Caco-2 (cell line): Measurements from ENCODE around the gene LHPP. TPM values are rescaled to one million over a fixed set of nuclear protein-coding genes. Genes with fewer than 3 reads are reported as not detected.

ENCODE experiments used
- BruUV-seq: library from RNA; stranded (reverse); fragments of 400-500 nt; replicated peaks from 2 replicates; lab custom pipeline; 2021; lab: Mats Ljungman, UMichigan
- CTCF ChIA-PET: fragments of 300-600 bp; sonication (Branson Sonifier 250); formaldehyde crosslinking; loops from one replicate; lab custom pipeline; 2022; ENCODE audit warnings: antibody characterized with exemption; lab: Charles Lee
- POLR2A ChIA-PET: fragments of 300-600 bp; sonication (Branson Sonifier 250); formaldehyde crosslinking; loops from one replicate; lab custom pipeline; 2022; ENCODE audit warnings: antibody characterized with exemption; lab: Charles Lee
- DNase-seq, 2 experiments: peaks; one replicate each; pipeline versions ENCODE4 v3.0.0 to v3.0.0-alpha.2; 2020 to 2022
- H3K27me3 ChIP-seq: replicated peaks from 2 replicates; pipeline ENCODE4 v1.6.0; 2011; ENCODE audit warnings: low read length; ENCODE audit not compliant: control insufficient read depth, insufficient read depth
- H3K36me3 ChIP-seq: 2 replicates; pipeline ENCODE4 v1.5.1; 2011; ENCODE audit warnings: low read length; ENCODE audit not compliant: control insufficient read depth, insufficient read depth
- H3K4me1 ChIP-seq: fragments of 250-450 bp; sonication (Bioruptor Pico); 2 replicates; pipeline ENCODE4 v1.5.1; 2020; ENCODE audit warnings: mild to moderate bottlenecking
- H3K4me3 ChIP-seq: 2 replicates; pipeline ENCODE4 v1.5.1; 2011; ENCODE audit warnings: low read depth, mild to moderate bottlenecking, control low read depth, low read length
- H3K9me3 ChIP-seq: fragments of 250-450 bp; sonication (Bioruptor Pico); 2 replicates; pipeline ENCODE4 v1.5.1; 2020; ENCODE audit warnings: mild to moderate bottlenecking, moderate library complexity
- H3K27ac Mint-ChIP-seq: one replicate; pipeline ENCODE4 v1.8.0; 2022; ENCODE audit warnings: mixed read lengths; ENCODE audit not compliant: unreplicated experiment
- H3K27me3 Mint-ChIP-seq: one replicate; pipeline ENCODE4 v1.8.0; 2022; ENCODE audit warnings: mixed read lengths; ENCODE audit not compliant: insufficient read depth, unreplicated experiment
- H3K36me3 Mint-ChIP-seq: one replicate; pipeline ENCODE4 v1.8.0; 2022; ENCODE audit warnings: mild to moderate bottlenecking, mixed read lengths; ENCODE audit not compliant: insufficient read depth, unreplicated experiment
- H3K4me1 Mint-ChIP-seq: one replicate; pipeline ENCODE4 v1.8.0; 2022; ENCODE audit warnings: low read depth, mixed read lengths; ENCODE audit not compliant: unreplicated experiment
- H3K4me3 Mint-ChIP-seq: one replicate; pipeline ENCODE4 v1.8.0; 2022; ENCODE audit warnings: mild to moderate bottlenecking, moderate library complexity, mixed read lengths; ENCODE audit not compliant: unreplicated experiment
- H3K9me3 Mint-ChIP-seq: one replicate; pipeline ENCODE4 v1.8.0; 2022; ENCODE audit warnings: mixed read lengths; ENCODE audit not compliant: unreplicated experiment
- intact Hi-C: fragments of 100-400 bp; cut with micrococcal nuclease; formaldehyde crosslinking; loops from one replicate; pipeline ENCODE4 v1.10.0; 2022; ENCODE audit not compliant: unreplicated experiment
- total RNA-seq: library from RNA; stranded (reverse); gene quantifications from 2 replicates; pipeline ENCODE4 v1.2.3, GENCODE V29; 2022
- TF ChIP-seq, protein P1 (sequence below), 2 experiments: fragments of 200-600 bp in 1 of 2; IDR thresholded peaks; 1 replicate in 1 of 2; 2 replicates in 1 of 2; pipeline versions ENCODE4 v1.5.1 to v1.8.0; 2011 to 2022; ENCODE audit warnings: antibody characterized with exemption in 1 of 2, control low read depth in 1 of 2, inconsistent platforms in 1 of 2, low read depth in 1 of 2, low read length in 1 of 2, mild to moderate bottlenecking in 1 of 2, moderate library complexity in 1 of 2; ENCODE audit not compliant: insufficient read depth in 1 of 2, severe bottlenecking in 1 of 2, unreplicated experiment in 1 of 2

Gene LHPP
- total RNA-seq, 1 experiment from 2014 or later = 15.9 TPM

- BruUV-seq = no TSS peak
- CTCF ChIA-PET = no interaction called here
- no peak for DNase-seq
- Histone ChIP-seq H3K4me3 (no peak overlapping the region), H3K27me3 (no peaks in the 10 kb centered on the region), H3K36me3 (no peaks in the 10 kb centered on the region; the same call in 1 of the 2 replicates), H3K9me3 (no peaks in the 10 kb centered on the region), H3K4me1 (no peaks in the 10 kb centered on the region)
- Mint-ChIP-seq H3K4me3 (no peak overlapping the region), H3K36me3 (no peaks in the 10 kb centered on the region), H3K27me3 (no peaks in the 10 kb centered on the region), H3K27ac (no peak overlapping the region), H3K4me1 (no peaks in the 10 kb centered on the region), H3K9me3 (no peaks in the 10 kb centered on the region)
- POLR2A ChIA-PET = no interaction called here
- TF ChIP-seq, protein P1, sequence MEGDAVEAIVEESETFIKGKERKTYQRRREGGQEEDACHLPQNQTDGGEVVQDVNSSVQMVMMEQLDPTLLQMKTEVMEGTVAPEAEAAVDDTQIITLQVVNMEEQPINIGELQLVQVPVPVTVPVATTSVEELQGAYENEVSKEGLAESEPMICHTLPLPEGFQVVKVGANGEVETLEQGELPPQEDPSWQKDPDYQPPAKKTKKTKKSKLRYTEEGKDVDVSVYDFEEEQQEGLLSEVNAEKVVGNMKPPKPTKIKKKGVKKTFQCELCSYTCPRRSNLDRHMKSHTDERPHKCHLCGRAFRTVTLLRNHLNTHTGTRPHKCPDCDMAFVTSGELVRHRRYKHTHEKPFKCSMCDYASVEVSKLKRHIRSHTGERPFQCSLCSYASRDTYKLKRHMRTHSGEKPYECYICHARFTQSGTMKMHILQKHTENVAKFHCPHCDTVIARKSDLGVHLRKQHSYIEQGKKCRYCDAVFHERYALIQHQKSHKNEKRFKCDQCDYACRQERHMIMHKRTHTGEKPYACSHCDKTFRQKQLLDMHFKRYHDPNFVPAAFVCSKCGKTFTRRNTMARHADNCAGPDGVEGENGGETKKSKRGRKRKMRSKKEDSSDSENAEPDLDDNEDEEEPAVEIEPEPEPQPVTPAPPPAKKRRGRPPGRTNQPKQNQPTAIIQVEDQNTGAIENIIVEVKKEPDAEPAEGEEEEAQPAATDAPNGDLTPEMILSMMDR (IDR thresholded peaks at IDR 0.05; ENCODE audit: insufficient read depth in 1 of 2, low read depth in 1 of 2, low read length in 1 of 2, severe bottlenecking in 1 of 2, unreplicated experiment in 1 of 2) = no peak
- intact Hi-C loops = no loop called here
Observed at GRCh38 chr10:124643330-124644009, 181.8 kb downstream of the LHPP start.

GRCh38 chr10:124644236-124644635 lies 182.6 kb downstream of the LHPP start:
- BruUV-seq = no TSS peak
- H3K27me3 ChIP-seq = no peaks in the 10 kb centered on the region
- no peaks in the 10 kb centered on the region for H3K9me3 ChIP-seq
- H3K36me3 Mint-ChIP-seq = no peaks in the 10 kb centered on the region
- intact Hi-C loops = no loop called here
- H3K4me1 Mint-ChIP-seq = no peaks in the 10 kb centered on the region
- H3K4me3 ChIP-seq = no peak overlapping the region
- no peaks in the 10 kb centered on the region for H3K9me3 Mint-ChIP-seq
- no peak overlapping the region for H3K27ac Mint-ChIP-seq
- ChIA-PET POLR2A (no interaction called here), CTCF (interaction anchor here (0.5 kb wide), 1 partner anchor 29 kb away, joined by 7 read pairs; no protein-coding TSS in a partner anchor)
- no peaks in the 10 kb centered on the region for H3K4me1 ChIP-seq
- no peak for DNase-seq
- H3K4me3 Mint-ChIP-seq = no peak overlapping the region
- H3K27me3 Mint-ChIP-seq = no peaks in the 10 kb centered on the region
- TF ChIP-seq, protein P1 (IDR thresholded peaks at IDR 0.05; ENCODE audit: insufficient read depth in 1 of 2, low read depth in 1 of 2, low read length in 1 of 2, severe bottlenecking in 1 of 2, unreplicated experiment in 1 of 2) = no peak
- no peaks in the 10 kb centered on the region for H3K36me3 ChIP-seq

DNA sequence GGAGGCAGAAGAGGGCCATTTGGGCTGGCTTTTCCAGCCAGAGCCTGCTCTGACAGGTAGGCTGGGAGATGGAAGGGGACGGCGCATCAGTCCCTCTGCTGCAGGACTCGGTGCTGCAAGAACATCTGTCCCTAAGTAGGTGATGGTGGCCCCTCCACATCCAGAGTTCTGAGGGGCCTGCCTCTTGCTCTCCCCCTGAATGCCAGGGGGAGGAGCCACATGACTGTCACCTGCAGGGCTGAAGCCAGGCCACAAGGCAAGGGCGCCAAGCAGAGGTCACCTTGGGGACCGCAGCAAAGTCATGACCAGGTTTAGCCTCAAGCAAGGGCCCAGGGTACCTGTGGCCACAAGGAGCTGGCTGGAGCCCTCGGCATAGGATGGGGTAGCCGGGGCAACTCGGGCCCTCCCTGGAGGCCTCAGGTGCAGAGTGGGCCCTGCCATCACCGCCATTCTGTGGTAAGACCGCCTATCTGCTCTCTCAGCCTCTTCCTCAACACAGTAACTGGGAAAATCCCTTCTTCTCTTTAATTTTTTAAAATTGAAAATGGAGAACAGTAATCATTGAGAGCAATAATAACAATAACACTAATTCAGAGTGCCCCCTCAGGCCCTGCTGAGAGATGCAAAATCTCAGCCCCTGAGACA lies 183.3 kb downstream of the LHPP start:
- H3K4me3 Mint-ChIP-seq = no peak overlapping the region
- no peaks in the 10 kb centered on the region for H3K4me1 Mint-ChIP-seq
- no peaks in the 10 kb centered on the region for H3K27me3 Mint-ChIP-seq
- no peak overlapping the region for H3K4me3 ChIP-seq
- ChIA-PET CTCF (interaction anchor here (0.5 kb wide), 1 partner anchor 30 kb away, joined by 7 read pairs; no protein-coding TSS in a partner anchor), POLR2A (no interaction called here)
- no peak overlapping the region for H3K27ac Mint-ChIP-seq
- no TSS peak for BruUV-seq
- TF ChIP-seq, protein P1 (IDR thresholded peaks at IDR 0.05; ENCODE audit: insufficient read depth in 1 of 2, low read depth in 1 of 2, low read length in 1 of 2, severe bottlenecking in 1 of 2, unreplicated experiment in 1 of 2) = no peak
- no peaks in the 10 kb centered on the region for H3K9me3 Mint-ChIP-seq
- intact Hi-C loops = no loop called here
- no peaks in the 10 kb centered on the region for H3K36me3 Mint-ChIP-seq
- H3K27me3 ChIP-seq = no peaks in the 10 kb centered on the region
- no peaks in the 10 kb centered on the region for H3K9me3 ChIP-seq
- H3K36me3 ChIP-seq = no peaks in the 10 kb centered on the region
- DNase-seq = no peak
- H3K4me1 ChIP-seq = no peaks in the 10 kb centered on the region
